Mucosa of rectum (tissue), 2 donors: ENCODE measurements around the gene PRXL2C.
"Not testable (repeated sequence)": the region's sequence is repeated elsewhere in the genome, so short reads cannot be mapped to it uniquely, and the experiment has no call there.

ENCODE experiments used
- H3K27ac ChIP-seq, 2 donors: one replicate each; pipeline ENCODE4 v1.7.0; 2013; ENCODE audit warnings: inconsistent platforms in 2 of 2, low read depth in 2 of 2, low read length in 2 of 2
- H3K27me3 ChIP-seq, 2 donors: one replicate each; pipeline ENCODE4 v1.7.0; 2013; ENCODE audit warnings: low read length in 2 of 2; ENCODE audit not compliant: control insufficient read depth in 2 of 2, insufficient read depth in 2 of 2
- H3K36me3 ChIP-seq, 2 donors: one replicate each; pipeline ENCODE4 v1.7.0; 2013; ENCODE audit warnings: low read length in 2 of 2; ENCODE audit not compliant: control insufficient read depth in 2 of 2, insufficient read depth in 2 of 2
- H3K4me1 ChIP-seq, 2 donors: one replicate each; pipeline ENCODE4 v1.7.0; 2013; ENCODE audit warnings: low read length in 2 of 2, mild to moderate bottlenecking in 1 of 2; ENCODE audit not compliant: control insufficient read depth in 2 of 2, insufficient read depth in 2 of 2
- H3K4me3 ChIP-seq, 2 donors: one replicate each; pipeline ENCODE4 v1.7.0; 2013; ENCODE audit warnings: low read length in 2 of 2
- H3K9ac ChIP-seq, 2 donors: one replicate each; pipeline ENCODE4 v1.7.0; 2013; ENCODE audit warnings: low read length in 2 of 2, low read depth in 1 of 2, mild to moderate bottlenecking in 1 of 2
- H3K9me3 ChIP-seq, 2 donors: one replicate each; pipeline ENCODE4 v1.7.0; 2013; ENCODE audit warnings: low read length in 2 of 2; ENCODE audit not compliant: control insufficient read depth in 2 of 2
- donor health status: healthy.
- donor health status: Normal muscosa, but diverticular disease.

The PRXL2C gene

DNA sequence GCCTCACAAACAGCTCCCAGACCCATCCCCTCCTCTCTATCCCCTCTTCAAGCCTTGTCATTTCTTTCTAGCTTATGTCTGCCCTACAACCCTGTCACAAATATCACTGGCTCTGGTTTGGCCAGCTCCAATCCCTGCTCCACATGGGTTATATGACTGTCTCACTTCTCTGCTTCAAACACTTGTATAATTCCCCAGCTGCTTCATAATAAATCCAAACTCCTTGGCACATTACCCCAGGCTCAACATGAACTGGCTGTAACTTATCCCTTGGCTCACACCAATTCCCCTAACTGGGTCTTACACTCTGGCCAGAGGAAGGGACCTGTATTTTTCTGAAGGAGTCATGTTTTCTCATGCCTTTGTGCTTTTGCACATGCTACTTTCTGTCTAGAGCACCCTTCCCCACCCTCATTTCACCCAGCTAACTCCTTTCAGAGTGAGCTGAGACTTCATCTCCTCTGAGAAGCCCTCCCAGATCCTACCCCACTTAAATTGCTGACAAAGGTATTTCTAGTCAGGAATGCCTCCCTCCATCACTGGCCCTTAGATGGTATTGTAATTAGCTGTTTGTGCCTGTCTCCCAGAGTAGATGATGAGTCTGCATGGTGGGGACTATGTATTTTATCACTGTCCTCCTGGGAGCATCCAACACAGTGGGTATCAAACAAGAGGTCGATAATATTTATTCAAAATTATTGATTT is 5.3 kb downstream of the PRXL2C start:
- Histone ChIP-seq H3K27ac (no peak overlapping the region), H3K36me3 (peaks cover 0 to 2% of the 10 kb centered on the region in 2 donors), H3K4me3 (no peak overlapping the region)

DNA sequence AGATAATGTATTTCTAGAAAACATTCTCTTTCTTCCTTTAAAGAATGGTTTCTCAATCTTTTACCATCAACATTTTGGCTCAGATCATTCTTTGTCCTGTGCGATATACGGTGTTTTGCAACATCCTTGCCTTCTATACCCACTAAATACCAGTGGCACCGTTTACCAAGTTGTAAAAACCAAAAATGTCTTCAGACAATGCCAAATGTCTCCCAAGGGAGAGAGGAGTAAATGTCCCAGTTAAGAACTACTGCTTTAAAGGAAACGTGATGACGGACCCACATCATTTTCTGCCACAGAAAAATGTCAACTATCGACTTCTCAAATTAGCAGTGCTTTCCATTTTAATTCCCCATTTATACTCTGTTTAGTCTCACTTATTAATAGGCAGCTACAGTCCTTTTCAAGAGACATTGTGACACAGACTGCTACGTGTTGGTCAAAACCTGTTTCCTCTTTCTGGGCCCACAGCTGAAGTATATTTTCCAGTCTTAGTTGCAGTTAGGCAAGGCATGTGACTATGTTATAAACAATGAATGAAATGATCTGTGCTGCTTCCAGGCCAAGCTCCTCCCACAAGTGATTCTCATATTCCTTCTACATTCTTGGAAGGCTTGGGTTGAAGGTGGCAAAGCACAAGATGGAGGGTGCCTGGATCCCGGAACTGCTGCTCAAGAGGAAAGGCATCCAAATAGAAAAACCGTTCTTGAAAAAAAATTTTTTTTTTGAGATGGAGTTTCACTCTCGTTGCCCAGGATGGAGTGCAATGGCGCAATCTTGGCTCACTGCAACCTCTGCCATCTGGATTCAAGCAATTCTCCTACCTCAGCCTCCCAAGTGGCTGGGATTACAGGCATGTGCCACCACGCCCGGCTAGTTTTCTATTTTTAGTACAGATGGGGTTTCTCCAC is 8.8 kb downstream of the PRXL2C start:
- Histone ChIP-seq H3K4me3 (no peak overlapping the region), H3K36me3 (peaks cover 0 to 7% of the 10 kb centered on the region in 2 donors), H3K9ac (no peak overlapping the region)

More for the DNA sequence above, 5.3 kb downstream of the PRXL2C start:
- Histone ChIP-seq H3K9me3 (no peaks in the 10 kb centered on the region), H3K27me3 (no peaks in the 10 kb centered on the region), H3K4me1 (peaks cover 0 to 7% of the 10 kb centered on the region in 2 donors), H3K9ac (no peak overlapping the region)

DNA sequence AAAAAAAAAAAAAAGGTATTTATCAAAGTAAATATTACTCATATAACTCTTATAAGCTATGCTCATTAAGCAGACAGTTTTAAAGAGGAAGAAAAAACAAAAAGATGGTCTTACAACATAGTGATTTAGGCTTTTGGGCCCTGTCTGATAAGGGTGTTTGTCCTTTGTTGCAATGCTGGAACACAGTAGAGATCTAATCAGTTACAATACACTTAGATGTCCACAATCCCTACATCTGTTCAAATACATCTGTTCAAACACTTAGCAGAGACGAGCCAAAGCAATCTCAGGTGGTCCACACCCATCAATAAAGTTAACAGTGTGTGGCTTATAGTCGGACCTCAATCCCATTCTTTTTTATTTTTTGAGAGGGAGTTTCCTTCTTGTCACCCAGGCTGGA is 11.0 kb downstream of the PRXL2C start:
- Histone ChIP-seq H3K4me1 (peaks cover 3% of the 10 kb centered on the region in 2 donors), H3K9me3 (no peaks in the 10 kb centered on the region), H3K36me3 (peaks cover 0 to 7% of the 10 kb centered on the region in 2 donors), H3K27ac (no peak overlapping the region), H3K27me3 (no peaks in the 10 kb centered on the region), H3K4me3 (no peak overlapping the region), H3K9ac (no peak overlapping the region)

More for the DNA sequence above, 8.8 kb downstream of the PRXL2C start:
- H3K9me3 ChIP-seq: no peaks in the 10 kb centered on the region
- no peaks in the 10 kb centered on the region for H3K27me3 ChIP-seq
- peaks cover 3% of the 10 kb centered on the region in 2 donors for H3K4me1 ChIP-seq
- peak overlapping the region; percentile 5 to 6 for H3K27ac ChIP-seq

DNA sequence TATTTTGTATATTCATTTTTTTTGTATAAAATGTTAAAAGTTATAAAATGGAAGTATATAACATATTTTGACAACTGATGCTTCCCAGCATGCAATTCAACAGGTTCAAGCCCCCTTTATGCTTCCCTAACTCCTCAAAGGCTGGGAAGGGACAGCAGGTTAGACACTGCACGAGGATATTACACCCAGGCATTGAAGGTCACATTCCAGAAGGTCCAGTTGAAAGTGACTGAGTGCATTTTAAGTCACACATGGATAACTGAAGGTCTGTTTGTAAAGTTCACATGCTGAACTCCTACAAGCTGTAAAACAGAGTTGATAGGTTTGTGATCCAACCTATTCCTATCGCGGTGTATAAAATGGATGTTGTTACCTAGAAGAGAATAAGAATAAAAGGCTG is 13.6 kb downstream of the PRXL2C start:
- peaks cover 3% of the 10 kb centered on the region in 2 donors for H3K4me1 ChIP-seq
- H3K36me3 ChIP-seq: peaks cover 0 to 7% of the 10 kb centered on the region in 2 donors
- no peak overlapping the region for H3K27ac ChIP-seq
- no peaks in the 10 kb centered on the region for H3K9me3 ChIP-seq
- no peak overlapping the region for H3K4me3 ChIP-seq
- no peak overlapping the region for H3K9ac ChIP-seq
- H3K27me3 ChIP-seq: no peaks in the 10 kb centered on the region

- Histone ChIP-seq H3K9me3 (no peaks in the 10 kb centered on the region), H3K4me3 (no peak overlapping the region), H3K36me3 (peaks cover 0 to 5% of the 10 kb centered on the region in 2 donors), H3K27ac (no peak overlapping the region), H3K4me1 (peaks cover 0 to 3% of the 10 kb centered on the region in 2 donors), H3K9ac (no peak overlapping the region), H3K27me3 (no peaks in the 10 kb centered on the region)
Observed at GRCh38 chr9:96638606-96639364, 16.3 kb downstream of the PRXL2C start.

GRCh38 chr9:96636368-96636767 is 18.7 kb downstream of the PRXL2C start:
- no peaks in the 10 kb centered on the region for H3K27me3 ChIP-seq
- no peak overlapping the region for H3K27ac ChIP-seq
- H3K4me3 ChIP-seq: no peak overlapping the region
- H3K9ac ChIP-seq: no peak overlapping the region
- no peaks in the 10 kb centered on the region for H3K9me3 ChIP-seq
- H3K36me3 ChIP-seq: no peaks in the 10 kb centered on the region
- H3K4me1 ChIP-seq: no peaks in the 10 kb centered on the region

GRCh38 chr9:96633579-96633978 is 21.5 kb downstream of the PRXL2C start:
- not testable (repeated sequence) for H3K4me1 ChIP-seq, H3K27me3 ChIP-seq, H3K27ac ChIP-seq, H3K4me3 ChIP-seq, H3K9me3 ChIP-seq, H3K9ac ChIP-seq, H3K36me3 ChIP-seq

- no peaks in the 10 kb centered on the region for H3K9me3 ChIP-seq
- no peak overlapping the region for H3K27ac ChIP-seq
- no peak overlapping the region for H3K9ac ChIP-seq
- peaks cover 0 to 2% of the 10 kb centered on the region in 2 donors for H3K27me3 ChIP-seq
- no peak overlapping the region for H3K4me3 ChIP-seq
- no peaks in the 10 kb centered on the region for H3K4me1 ChIP-seq
- H3K36me3 ChIP-seq: no peaks in the 10 kb centered on the region
Observed at GRCh38 chr9:96626912-96627311, 28.2 kb downstream of the PRXL2C start.

DNA sequence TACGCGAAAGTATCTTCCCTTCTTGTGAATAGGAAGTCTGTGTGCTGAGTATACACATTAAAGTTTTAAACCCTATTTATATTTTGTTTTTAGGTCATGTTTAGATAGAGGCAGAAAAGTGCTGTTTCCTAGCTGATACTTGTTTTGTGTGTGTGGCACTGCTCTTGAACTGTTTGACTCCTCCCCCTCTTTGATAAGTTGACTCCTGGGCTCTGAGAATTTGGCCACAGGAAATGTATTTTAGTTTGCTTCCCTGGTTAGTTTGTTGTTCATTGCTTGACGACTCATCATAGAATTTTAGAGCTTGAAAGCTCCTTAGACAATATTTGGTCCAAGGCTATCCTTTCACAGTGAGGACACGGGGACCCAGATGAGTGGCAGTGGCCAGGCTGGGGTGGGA is 33.5 kb downstream of the PRXL2C start:
- no peaks in the 10 kb centered on the region for H3K27me3 ChIP-seq
- no peak overlapping the region for H3K27ac ChIP-seq
- no peak overlapping the region for H3K4me3 ChIP-seq
- peaks cover 0 to 4% of the 10 kb centered on the region in 2 donors for H3K4me1 ChIP-seq
- H3K9ac ChIP-seq: no peak overlapping the region
- H3K9me3 ChIP-seq: no peaks in the 10 kb centered on the region
- H3K36me3 ChIP-seq: no peaks in the 10 kb centered on the region
